Upper lobe of left lung (tissue), 4 donors: Measurements from ENCODE around the gene ZNF554.

Source experiments
- EP300 ChIP-seq, 4 donors: sonication (generic); formaldehyde crosslinking; IDR thresholded peaks; one replicate each; pipeline ENCODE4 v1.5.1; 2017; ENCODE audit warnings: antibody characterized with exemption in 4 of 4, control low read depth in 2 of 4
- POLR2A ChIP-seq, 4 donors: fragments of 450-650 bp; IDR thresholded peaks; one replicate each; pipeline ENCODE4 v1.5.1; 2016 to 2017; ENCODE audit warnings: antibody characterized with exemption in 4 of 4, mild to moderate bottlenecking in 2 of 4
- TF ChIP-seq, protein P1 (sequence below), 6 experiments: fragments of 450-650 bp in 4 of 6; fragments of 200-600 bp in 2 of 6; sonication (generic) in 2 of 6; IDR thresholded peaks; one replicate each; pipeline ENCODE4 v1.5.1; 2016 to 2019; ENCODE audit warnings: antibody characterized with exemption in 6 of 6

DNA sequence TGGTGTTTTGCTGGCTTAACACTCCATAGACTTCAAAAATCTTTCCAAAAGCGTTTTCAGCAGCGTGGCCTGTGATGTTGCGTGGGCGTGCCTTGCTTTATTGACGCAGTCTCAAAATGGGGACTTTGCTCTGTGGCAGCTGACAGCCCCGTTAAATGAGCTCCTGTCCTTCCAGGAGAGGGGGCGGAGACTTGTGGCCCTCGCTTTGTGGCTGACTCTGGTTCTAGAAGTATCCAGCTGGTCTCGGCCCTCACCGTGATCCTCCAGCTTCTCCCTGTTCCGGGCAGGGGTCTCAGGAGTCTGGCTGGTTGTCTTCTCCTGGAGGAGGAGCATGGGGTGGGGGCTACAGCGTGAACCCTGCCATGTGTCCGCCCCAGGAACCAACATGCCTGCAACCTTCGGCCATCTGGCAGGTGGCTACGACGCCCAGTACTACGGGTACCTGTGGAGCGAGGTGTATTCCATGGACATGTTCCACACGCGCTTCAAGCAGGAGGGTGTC lies 8.4 kb upstream of the ZNF554 start:
- TF ChIP-seq POLR2A (IDR thresholded peaks at IDR 0.05) (no peak), EP300 (IDR thresholded peaks at IDR 0.05) (no peak)
- TF ChIP-seq, protein P1, sequence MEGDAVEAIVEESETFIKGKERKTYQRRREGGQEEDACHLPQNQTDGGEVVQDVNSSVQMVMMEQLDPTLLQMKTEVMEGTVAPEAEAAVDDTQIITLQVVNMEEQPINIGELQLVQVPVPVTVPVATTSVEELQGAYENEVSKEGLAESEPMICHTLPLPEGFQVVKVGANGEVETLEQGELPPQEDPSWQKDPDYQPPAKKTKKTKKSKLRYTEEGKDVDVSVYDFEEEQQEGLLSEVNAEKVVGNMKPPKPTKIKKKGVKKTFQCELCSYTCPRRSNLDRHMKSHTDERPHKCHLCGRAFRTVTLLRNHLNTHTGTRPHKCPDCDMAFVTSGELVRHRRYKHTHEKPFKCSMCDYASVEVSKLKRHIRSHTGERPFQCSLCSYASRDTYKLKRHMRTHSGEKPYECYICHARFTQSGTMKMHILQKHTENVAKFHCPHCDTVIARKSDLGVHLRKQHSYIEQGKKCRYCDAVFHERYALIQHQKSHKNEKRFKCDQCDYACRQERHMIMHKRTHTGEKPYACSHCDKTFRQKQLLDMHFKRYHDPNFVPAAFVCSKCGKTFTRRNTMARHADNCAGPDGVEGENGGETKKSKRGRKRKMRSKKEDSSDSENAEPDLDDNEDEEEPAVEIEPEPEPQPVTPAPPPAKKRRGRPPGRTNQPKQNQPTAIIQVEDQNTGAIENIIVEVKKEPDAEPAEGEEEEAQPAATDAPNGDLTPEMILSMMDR (IDR thresholded peaks at IDR 0.05) = no peak
